Medulla oblongata (tissue), 1 donor: ENCODE data around the gene GIGYF2.
"Not testable (repeated sequence)": the region's sequence is repeated elsewhere in the genome, so short reads cannot be mapped to it uniquely, and the experiment has no call there.

Experiments used
- DNase-seq: peaks from one replicate; pipeline ENCODE4 v3.0.0-alpha.2; 2015; ENCODE audit errors: extremely low spot score

GIGYF2 gene

DNA sequence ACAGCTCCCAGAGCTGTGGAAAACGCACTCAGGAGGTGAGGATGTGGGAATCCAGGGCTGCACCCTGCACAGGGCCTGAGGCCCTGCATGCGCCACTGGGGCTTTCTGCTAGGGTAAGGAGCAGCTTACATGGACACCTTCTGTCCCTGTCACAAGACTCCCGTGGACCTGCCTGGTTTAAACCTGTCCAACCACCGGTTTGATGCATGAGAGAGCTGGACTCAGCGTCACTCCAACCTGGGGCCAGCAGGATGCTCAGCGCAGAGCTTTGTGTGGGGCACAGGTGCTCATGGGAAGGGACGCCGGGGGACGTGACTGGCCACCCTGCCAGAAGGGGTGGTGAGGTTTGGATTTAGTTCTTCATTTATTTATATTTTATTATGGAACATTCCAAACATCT lies 197.1 kb downstream of the GIGYF2 start:
- no peak for DNase-seq

DNA sequence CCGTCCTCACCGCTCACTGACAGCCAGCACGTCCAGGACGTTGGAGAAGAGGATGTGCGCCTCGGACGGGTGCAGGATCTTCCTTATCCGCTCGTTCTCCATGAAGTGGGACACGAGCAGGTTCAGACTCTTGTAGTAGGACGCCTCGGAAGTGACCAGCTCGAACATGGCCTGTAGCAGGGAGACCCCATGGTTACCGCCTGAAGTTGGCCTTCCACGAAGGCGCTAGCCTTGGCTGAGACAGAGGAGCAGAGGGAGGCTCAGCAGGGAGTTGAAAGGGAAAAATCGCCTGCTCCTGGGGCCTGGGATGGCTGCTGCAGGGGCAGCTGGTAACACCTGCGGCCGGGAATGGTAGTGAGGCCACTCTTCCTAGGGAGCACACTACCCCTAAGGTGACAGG lies 197.6 kb downstream of the GIGYF2 start:
- DNase-seq: no peak

DNA sequence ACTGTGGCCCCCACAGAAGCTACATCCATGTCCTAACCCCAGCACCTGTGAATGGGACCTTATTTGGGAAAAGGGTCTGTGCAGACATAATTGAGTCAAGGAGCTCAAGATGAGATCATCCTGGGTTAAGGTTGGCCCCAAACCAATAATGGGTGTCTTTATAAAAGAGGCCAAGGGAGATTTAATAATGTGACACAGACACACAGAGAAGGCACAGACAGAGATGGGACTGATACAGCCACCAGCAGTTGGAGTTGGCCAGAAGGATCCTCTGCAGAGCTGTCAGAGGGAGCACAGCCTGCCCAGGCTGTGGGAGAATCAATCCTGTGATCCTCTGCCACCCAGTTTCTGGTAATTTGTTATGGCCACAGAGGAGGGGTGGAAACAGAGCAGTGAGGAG lies 199.0 kb downstream of the GIGYF2 start:
- no peak for DNase-seq

DNA sequence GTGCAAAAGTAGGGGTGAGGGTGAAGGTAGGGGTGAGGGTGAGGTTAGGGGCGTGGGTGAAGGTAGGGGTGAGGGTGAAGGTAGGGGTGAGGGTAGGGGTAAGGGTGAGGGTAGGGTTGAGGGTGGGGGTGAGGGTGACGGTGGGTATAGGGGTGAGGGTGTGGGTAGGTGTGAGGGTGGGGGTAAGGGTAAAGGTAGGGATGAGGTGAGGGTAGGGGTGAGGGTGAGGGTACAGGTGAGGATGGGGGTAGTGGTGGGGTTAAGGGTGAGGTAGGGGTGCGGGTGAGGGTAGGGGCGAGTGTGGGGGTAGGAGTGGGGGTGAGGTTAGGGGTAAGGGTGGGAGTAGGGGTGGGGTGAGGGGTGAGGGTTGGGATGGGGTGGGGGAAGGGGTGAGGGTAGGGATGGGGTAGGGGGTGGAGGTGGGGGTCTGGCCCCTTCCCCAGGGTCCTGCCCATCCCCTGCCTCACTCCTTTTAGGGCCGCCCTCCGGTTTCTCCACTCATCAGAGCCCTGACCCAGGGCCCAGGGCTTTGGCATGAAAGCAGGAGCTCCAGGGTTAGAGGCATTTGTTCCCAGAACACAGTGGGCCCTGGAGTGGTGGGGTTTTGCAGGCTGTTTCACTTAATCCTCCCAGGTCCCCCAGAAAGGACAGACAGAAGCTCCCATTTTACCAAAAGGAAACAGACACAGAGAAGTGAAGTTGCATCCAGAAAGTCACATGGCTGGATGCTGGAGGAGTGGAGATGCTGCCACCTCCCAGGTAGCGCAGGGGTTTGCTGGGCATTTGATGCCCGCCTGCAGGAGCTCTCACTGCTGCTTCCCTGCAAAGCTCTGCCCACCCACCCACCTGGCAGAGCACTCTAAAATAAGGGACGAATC lies 199.8 kb downstream of the GIGYF2 start:
- DNase-seq: no peak

DNA sequence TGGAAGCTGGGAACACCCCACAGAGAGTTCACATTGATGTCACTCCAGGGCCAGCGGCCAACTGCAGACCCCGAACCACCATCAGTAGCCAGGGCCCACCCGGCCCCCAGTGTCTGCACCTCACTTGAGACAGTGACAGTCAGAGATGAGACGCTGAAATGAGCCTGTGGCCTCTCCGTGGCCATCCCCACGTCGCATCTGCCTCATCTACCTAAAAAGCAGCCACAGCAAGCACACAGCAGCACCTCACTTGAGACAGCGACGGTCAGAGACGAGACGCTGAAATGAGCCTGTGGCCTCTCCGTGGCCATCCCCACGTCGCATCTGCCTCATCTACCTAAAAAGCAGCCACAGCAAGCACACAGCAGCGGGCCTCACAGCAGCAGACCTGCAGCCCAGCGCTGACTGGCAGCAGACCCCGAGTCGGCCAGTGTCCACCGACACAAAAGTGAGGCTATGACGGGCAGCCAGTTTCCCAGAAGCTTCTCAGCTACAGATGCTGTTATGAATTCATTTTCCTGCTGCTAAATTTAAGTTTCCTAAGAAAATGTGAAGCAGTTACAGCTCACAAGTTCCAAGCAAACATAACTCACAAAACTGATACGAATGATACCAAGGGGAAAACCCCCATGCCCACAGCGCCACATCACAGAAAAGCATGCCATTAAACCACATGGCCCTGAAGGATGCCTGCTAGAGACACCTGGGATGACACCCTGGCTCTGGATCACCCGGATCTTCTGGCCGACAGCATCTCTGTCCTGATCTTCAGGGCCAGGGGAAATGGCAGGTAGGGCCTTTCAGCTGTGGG lies 200.7 kb downstream of the GIGYF2 start:
- DNase-seq: no peak

DNA sequence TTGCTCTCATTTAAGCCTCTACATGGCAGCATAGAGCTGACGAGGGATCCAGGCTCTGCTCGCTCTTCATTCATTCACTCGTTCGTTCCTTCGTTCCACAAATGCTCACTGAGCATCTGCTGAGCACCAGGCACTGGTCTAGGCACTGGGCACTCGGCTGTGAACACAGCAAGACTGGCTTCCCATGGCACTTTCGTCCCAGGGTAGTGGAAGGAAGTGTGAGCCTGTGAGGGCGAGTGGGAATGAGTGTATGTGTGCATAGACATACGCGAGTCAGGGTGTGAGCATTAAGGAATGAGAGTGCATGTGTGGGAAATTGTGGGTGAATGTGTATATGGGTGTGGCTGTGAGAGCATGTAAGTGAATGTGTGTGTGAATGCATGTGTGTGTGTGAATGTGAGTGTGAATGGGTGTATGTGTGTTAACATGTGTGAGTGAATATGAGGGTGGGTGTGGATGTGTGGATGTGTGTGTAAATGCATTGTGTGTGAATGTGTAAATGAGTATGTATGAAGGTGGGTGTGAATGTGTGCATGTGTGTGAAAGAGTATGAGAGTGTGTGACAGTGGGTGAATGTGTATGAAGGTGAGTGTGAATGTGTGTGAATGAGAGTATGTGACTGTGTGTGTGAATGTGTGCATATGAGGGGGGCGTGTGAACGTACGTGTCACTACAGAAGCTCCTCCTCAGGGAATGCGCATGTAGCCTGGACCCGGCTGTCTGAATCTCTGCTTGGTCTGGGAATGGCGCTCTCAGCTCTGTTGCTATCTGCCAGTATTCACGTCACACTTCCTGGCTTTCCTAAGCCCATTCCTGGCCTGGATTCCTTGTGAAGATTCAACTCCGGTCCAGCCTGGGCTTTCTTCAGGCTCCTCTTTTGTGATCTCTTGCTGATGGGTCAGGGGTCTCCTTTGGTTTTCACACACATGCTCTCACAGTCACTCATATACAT lies 201.7 kb downstream of the GIGYF2 start:
- no peak for DNase-seq

DNA sequence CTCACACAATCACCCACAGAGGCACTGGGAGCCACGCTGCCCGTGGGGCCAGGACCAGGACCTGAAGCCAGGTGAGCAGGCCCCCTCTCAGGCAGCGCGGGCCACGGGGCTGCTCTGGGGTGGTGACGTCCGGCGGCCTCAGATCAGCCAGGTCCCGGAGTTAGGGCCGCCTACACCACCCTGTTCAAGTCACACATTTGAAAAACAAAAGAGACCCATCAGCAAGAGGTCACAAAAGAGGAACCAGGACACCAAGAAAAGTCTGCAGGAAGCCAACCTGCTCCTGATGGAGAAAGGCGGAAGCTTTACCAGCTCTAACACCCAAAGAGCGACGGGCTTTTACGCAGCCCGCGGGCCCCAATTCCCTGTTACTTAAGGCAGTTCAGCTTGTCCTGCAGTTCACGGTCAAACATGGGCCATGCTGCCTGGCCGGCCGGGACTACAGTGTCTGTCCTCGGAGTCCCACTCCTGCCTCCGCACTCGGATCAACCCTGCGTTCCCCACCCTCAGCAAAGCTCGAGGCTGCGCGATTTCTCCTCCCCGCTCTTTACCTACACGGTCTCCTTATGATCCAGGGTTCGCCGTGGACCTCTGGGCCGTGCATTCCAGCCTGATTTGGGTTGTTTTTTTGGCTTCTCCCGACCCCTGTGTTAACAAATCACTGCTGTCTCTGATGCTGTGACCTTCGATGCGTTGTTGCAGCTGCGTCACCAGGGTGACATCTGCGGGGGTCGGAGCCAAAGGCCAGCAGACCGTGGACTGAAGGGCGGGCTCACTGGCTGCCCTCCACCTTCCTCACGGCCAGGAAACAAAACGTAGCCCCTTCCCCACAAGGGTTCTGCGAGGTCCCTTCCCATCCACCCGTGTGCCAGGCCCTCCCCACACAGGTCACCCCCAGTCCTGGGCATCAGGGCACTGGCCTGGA lies 203.9 kb downstream of the GIGYF2 start:
- no peak for DNase-seq

DNA sequence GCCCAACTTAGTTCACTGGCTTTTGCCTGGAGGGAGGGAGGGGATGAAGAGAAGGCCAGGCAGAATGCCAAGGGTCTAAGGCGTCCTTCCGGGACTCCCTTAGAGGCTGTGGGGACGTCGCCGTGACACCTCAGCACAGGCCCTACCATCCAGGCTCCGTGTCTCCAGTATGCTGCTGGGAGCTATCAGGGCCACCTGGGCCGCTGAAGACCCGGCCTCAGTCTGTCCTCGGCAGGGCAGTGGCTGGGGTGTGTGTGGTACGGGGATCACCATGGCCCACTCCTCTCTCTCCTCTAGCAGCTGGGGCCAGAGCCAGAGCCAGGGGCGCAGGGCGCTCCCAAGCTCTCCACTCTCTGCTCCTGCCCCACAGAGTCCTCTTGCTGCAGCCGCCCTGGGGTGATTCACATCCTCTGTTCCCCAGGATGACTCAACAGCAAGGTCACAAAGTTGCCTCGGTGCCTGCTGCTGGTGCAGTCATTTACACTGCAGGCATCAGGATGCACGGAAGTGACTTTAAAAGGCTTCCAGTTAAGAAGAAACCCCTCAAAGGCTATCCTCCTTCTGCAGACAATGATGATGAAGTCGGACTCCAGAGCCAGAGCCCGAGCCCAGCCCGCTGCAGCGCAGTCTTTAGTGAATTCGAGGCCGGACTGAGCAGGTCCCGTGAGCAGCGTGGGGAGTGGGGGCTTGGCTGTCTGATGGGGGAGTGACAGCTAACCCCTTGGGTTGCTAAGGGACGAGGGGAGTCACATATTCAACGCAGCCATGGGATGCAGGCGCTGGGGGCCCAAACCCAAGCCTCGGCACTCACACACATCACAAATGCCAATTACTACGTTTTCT lies 204.8 kb downstream of the GIGYF2 start:
- DNase-seq: no peak

DNA sequence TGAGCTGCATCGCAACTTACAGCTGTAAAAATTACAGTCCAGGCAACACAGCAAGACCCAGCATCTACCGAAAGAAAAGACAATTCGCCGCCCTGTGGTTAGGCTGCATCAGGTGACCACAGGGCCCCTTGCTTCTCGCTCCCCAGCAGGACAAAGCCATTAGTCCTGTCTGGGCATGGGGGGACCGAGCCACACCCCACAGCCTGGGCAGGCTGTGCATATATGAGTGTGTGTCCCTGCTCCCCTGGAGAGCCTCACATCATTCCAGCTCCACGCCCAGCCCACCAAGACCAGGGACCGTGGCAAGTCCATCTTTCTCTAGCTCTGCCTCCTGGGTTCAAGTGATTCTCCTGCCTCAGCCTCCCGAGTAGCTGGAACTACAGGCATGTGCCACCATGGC lies 206.9 kb downstream of the GIGYF2 start:
- no peak for DNase-seq

DNA sequence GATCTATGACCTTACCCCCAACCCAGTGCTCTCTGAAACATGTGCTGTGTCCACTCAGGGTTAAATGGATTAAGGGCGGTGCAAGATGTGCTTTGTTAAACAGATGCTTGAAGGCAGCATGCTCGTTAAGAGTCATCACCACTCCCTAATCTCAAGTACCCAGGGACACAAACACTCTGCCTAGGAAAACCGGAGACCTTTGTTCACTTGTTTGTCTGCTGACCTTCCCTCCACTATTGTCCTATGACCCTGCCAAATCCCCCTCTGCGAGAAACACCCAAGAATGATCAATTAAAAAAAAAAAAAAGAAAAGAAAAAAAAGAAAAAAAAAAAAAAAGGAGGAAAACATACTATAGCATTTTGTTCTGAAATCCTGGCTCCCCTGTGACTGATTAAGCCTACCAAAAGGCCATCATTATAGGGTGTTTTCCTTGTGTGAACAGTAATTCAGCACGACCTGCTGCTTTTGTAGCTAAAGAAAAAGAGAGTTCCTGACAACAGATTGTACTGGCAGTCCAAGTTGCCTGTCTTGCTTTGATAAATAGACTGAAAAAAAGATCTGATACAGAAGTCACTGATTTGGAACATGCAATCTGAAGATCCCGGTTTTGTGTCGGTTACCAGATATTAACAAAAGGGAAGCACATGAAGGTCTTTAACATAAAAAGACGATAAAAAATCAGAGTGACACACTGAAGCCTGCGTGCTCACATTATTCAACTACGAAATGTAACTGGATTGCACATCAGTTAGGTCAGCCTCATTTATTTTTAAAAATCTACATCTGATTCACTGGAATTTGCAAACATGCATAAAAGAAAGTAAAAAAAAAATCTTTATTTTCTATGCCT lies 210.0 kb downstream of the GIGYF2 start:
- DNase-seq: not testable (repeated sequence)

DNA sequence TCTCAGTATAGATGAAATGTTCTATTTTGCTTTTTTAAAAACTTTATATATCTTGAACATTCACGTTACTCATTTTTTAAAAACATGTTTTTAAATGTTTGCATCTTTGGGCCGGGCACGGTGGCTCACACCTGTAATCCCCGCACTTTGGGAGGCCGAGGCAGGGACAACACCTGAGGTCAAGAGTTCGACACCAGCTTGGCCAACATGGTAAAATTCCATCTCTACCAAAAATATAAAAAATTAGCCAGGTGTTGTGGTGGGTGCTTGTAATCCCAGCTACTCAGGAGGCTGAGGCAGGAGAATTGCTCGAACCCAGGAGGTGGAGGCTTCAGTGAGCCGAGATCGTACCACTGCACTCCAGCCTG lies 210.6 kb downstream of the GIGYF2 start:
- DNase-seq: not testable (repeated sequence)

DNA sequence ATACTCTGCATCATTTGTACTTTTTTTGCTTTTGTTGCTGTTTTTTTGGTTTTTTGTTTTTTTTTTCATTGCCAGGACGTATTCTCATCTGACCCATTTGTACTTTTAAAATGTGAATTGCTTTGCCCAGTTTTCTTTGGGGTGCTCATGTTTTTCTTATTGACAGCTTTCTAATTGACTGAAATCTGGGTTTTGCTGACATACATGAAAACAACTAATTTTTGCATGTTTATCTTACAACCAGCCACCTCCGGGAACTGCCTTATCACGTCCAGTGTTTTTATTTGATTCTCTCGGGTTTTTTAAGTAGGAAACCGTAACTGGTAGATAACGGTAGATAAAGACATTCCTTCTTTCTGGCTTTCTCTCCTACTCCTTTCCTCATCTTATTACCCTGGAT lies 211.6 kb downstream of the GIGYF2 start:
- no peak for DNase-seq
